ENCODE measurements around the gene VWA1.
"Not testable (repeated sequence)": the region's sequence is repeated elsewhere in the genome, so short reads cannot be mapped to it uniquely, and the experiment has no call there.

- not testable (repeated sequence) for TF ChIP-seq CTCF (IDR thresholded peaks at IDR 0.05); BHLHE40 (IDR thresholded peaks at IDR 0.05; ENCODE audit: low read depth, low read length); CHD2 (IDR thresholded peaks at IDR 0.05; ENCODE audit: low read length, partially characterized antibody)
Observed at GRCh38 chr1:1417825-1418463, 17.5 kb upstream of the VWA1 start.
